Suprapubic skin (tissue), 4 donors: ENCODE data around the gene TMEM88. TPM values are rescaled to one million over a fixed set of nuclear protein-coding genes. Genes with fewer than 3 reads are reported as not detected.
A peak's percentile ranks its signal among the peaks of the same experiment; 100 is the strongest.

Experiments
- DNase-seq, 2 donors: peaks; one replicate each; pipeline ENCODE4 v3.0.0-alpha.2; 2019; ENCODE audit warnings: low spot score in 2 of 2
- H3K27ac ChIP-seq: fragments of 200-600 bp; sonication (generic); one replicate; pipeline ENCODE4 v1.5.1; 2019
- H3K27me3 ChIP-seq: fragments of 200-600 bp; sonication (generic); one replicate; pipeline ENCODE4 v1.5.1; 2019
- H3K36me3 ChIP-seq: fragments of 200-600 bp; sonication (generic); one replicate; pipeline ENCODE4 v1.5.1; 2019
- H3K4me1 ChIP-seq: fragments of 200-600 bp; sonication (generic); one replicate; pipeline ENCODE4 v1.5.1; 2019
- H3K4me3 ChIP-seq: fragments of 200-600 bp; sonication (generic); one replicate; pipeline ENCODE4 v1.5.1; 2019; ENCODE audit warnings: mild to moderate bottlenecking
- H3K9me3 ChIP-seq: fragments of 200-600 bp; sonication (generic); one replicate; pipeline ENCODE4 v1.5.1; 2019
- EP300 ChIP-seq: sonication (generic); formaldehyde crosslinking; IDR thresholded peaks from one replicate; pipeline ENCODE4 v1.6.1; 2017; ENCODE audit warnings: antibody characterized with exemption
- POLR2A ChIP-seq, 2 donors: fragments of 450-650 bp; IDR thresholded peaks; one replicate each; pipeline ENCODE4 v1.6.1; 2017; ENCODE audit warnings: antibody characterized with exemption in 2 of 2, mild to moderate bottlenecking in 2 of 2, moderate library complexity in 2 of 2
- POLR2AphosphoS5 ChIP-seq, 3 donors: sonication (generic); formaldehyde crosslinking; IDR thresholded peaks; one replicate each; pipeline ENCODE4 v1.6.1; 2017; ENCODE audit warnings: antibody characterized with exemption in 3 of 3
- WGBS: methylation state at CpG from one replicate; pipeline ENCODE4 v1.1.5; 2018; 5-methylcytosine and 5-hydroxymethylcytosine counted together
- total RNA-seq, 4 donors: library from RNA; depleted of rRNA; stranded (reverse); fragments of >200 nt; gene quantifications; one replicate each; pipeline ENCODE4 v1.1.0, GENCODE V29; 2016
- TF ChIP-seq, protein P1 (sequence below), 2 donors: fragments of 200-600 bp in 1 of 2; fragments of 450-650 bp in 1 of 2; sonication (generic) in 1 of 2; IDR thresholded peaks; one replicate each; pipeline ENCODE4 v1.5.1; 2016 to 2019; ENCODE audit warnings: antibody characterized with exemption in 2 of 2, mild to moderate bottlenecking in 1 of 2, moderate library complexity in 1 of 2

Gene TMEM88
- total RNA-seq, 4 donors from 2014 or later = 4.2 to 7.6 (median 5.1) TPM

DNA sequence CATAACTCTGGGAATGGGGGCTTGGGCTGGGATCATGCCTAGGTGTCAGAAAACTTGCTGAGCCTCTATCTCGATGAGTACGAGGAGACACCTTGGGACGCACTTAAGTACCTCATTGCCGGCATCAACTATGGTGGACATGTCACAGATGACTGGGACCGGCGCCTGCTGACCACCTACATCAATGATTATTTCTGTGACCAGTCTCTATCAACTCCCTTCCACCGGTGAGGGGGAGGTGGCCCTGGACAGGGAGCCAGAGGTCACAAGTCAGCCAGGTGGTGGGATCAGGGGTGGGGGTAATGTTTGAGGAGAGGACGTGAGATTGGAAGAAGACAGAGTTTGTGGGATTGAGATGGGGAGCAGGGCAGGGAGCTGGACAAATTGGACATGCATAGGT, 24.2 kb upstream of the TMEM88 start:
- TF ChIP-seq POLR2A (IDR thresholded peaks at IDR 0.05) (no peak), POLR2AphosphoS5 (IDR thresholded peaks at IDR 0.05) (no peak), EP300 (no peak)
- TF ChIP-seq, protein P1, sequence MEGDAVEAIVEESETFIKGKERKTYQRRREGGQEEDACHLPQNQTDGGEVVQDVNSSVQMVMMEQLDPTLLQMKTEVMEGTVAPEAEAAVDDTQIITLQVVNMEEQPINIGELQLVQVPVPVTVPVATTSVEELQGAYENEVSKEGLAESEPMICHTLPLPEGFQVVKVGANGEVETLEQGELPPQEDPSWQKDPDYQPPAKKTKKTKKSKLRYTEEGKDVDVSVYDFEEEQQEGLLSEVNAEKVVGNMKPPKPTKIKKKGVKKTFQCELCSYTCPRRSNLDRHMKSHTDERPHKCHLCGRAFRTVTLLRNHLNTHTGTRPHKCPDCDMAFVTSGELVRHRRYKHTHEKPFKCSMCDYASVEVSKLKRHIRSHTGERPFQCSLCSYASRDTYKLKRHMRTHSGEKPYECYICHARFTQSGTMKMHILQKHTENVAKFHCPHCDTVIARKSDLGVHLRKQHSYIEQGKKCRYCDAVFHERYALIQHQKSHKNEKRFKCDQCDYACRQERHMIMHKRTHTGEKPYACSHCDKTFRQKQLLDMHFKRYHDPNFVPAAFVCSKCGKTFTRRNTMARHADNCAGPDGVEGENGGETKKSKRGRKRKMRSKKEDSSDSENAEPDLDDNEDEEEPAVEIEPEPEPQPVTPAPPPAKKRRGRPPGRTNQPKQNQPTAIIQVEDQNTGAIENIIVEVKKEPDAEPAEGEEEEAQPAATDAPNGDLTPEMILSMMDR (IDR thresholded peaks at IDR 0.05) = no peak
- Histone ChIP-seq H3K27me3 (peaks cover 3% of the 10 kb centered on the region), H3K27ac (no peak overlapping the region), H3K9me3 (no peaks in the 10 kb centered on the region), H3K4me3 (no peak overlapping the region), H3K4me1 (peaks cover 12% of the 10 kb centered on the region), H3K36me3 (no peaks in the 10 kb centered on the region)
- DNase-seq = no peak
- WGBS = 91% methylated on average over 8 of the region's 8 CpGs

DNA sequence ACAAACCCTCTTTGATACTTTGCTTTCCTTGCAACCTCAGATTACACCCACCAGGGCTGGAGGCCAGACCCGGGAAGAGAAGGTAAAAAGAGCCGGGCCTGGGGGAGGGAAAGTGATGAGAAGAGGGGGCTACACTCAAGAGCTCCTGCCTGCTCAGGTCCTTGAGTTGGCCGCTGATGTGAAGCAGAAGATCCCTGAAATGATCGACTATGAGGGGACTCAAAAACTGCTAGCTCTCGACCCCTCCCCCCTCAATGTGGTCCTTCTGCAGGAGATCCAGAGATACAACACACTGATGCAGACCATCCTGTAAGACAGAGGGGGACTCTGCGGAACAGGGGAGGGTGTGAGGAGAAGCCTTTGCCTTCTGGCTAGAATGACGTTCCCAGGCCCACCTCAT, 23.6 kb upstream of the TMEM88 start:
- WGBS = 76% methylated on average over 7 of the region's 7 CpGs
- DNase-seq = no peak

DNA sequence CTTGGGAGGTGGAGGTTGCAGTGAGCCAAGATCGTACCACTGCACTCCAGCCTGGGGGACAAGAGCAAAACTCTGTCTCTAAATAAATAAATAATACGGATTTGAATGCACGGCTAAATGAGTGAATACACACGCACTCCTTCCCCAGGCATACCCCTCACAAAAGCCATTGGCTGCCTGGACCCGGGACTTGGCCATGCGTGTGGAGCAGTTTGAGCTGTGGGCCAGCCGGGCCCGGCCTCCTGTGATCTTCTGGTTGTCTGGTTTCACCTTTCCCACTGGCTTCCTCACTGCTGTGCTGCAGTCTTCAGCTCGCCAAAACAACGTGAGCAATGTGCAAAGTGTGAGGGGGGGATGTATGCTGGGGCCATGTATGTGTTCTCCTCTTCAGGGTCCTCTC, 22.4 kb upstream of the TMEM88 start:
- Histone ChIP-seq H3K9me3 (no peaks in the 10 kb centered on the region), H3K27ac (no peak overlapping the region), H3K27me3 (peaks cover 3% of the 10 kb centered on the region), H3K4me1 (peaks cover 25% of the 10 kb centered on the region), H3K36me3 (no peaks in the 10 kb centered on the region), H3K4me3 (no peak overlapping the region)
- 93% methylated on average over 10 of the region's 10 CpGs for WGBS
- TF ChIP-seq, protein P1 (IDR thresholded peaks at IDR 0.05) = no peak
- TF ChIP-seq POLR2AphosphoS5 (IDR thresholded peaks at IDR 0.05) (no peak), POLR2A (IDR thresholded peaks at IDR 0.05) (no peak), EP300 (no peak)
- no peak for DNase-seq

More for the DNA sequence above, 23.6 kb upstream of the TMEM88 start:
- no peak overlapping the region for H3K4me3 ChIP-seq
- peaks cover 13% of the 10 kb centered on the region for H3K4me1 ChIP-seq
- no peaks in the 10 kb centered on the region for H3K36me3 ChIP-seq
- H3K9me3 ChIP-seq = no peaks in the 10 kb centered on the region
- TF ChIP-seq POLR2A (IDR thresholded peaks at IDR 0.05) = no peak
- TF ChIP-seq, protein P1 (IDR thresholded peaks at IDR 0.05) = no peak
- no peak for TF ChIP-seq POLR2AphosphoS5 (IDR thresholded peaks at IDR 0.05)
- TF ChIP-seq EP300 = no peak
- peaks cover 3% of the 10 kb centered on the region for H3K27me3 ChIP-seq
- H3K27ac ChIP-seq = no peak overlapping the region

DNA sequence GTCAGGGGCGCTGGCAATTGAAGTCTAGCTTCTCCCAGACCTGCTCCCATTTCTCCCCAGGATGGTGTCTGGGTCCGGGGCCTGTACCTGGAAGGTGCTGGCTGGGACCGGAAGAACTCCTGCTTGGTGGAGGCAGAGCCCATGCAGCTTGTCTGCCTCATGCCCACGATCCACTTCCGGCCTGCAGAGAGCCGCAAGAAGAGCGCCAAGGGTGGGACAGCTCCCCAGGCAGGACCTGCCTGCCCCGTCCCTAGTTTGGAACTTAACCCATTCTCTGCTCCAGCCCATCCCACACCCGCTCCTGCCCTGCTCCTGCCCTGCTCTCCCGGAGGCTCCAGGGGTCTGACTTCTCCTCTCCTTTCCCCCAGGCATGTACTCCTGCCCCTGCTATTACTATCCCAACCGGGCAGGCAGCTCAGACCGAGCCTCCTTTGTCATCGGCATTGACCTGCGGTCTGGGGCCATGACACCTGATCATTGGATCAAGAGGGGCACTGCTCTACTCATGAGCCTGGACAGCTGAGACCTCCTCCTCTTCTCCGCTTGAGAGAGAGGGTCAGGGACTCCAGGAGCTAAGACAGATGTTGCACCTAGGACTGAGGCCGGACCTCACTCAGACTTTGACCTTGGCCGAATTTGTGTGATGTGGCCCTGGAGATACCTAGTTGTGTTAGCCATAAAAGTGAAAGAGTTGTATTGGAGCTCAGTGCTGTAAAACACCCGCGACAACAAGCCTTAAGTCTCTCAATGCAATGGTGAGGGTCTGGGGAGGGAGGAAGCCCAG, 21.7 kb upstream of the TMEM88 start:
- Histone ChIP-seq H3K27ac (peak overlapping the region; percentile 98), H3K4me3 (peak overlapping the region; percentile 65), H3K9me3 (no peaks in the 10 kb centered on the region), H3K27me3 (no peaks in the 10 kb centered on the region), H3K36me3 (no peaks in the 10 kb centered on the region), H3K4me1 (peaks cover 32% of the 10 kb centered on the region)
- DNase-seq = peak in 1 of 2 donors; percentile 64
- 33% methylated on average over 19 of the region's 19 CpGs for WGBS
- TF ChIP-seq, protein P1 (IDR thresholded peaks at IDR 0.05) = no peak
- no peak for TF ChIP-seq POLR2AphosphoS5 (IDR thresholded peaks at IDR 0.05)
- no peak for TF ChIP-seq EP300
- TF ChIP-seq POLR2A (IDR thresholded peaks at IDR 0.05) = no peak

GRCh38 chr17:7833795-7834541, 20.9 kb upstream of the TMEM88 start, which contains the start of gene KDM6B:
Gene KDM6B, plus strand, starts transcription at chr17:7834217. Its CDS starts 11,338 bp downstream, at chr17:7845555.
- Histone ChIP-seq H3K4me3 (peak within 1 kb of the TSS; percentile 65), H3K36me3 (no peaks in the 10 kb centered on the region), H3K27ac (peak within 1 kb of the TSS; percentile 98), H3K4me1 (peaks cover 40% of the 10 kb centered on the region), H3K9me3 (no peaks in the 10 kb centered on the region), H3K27me3 (no peaks in the 10 kb centered on the region)
- peak; percentile 97 to 98 for DNase-seq
- TF ChIP-seq POLR2A (IDR thresholded peaks at IDR 0.05) (no peak), EP300 (no peak), POLR2AphosphoS5 (IDR thresholded peaks at IDR 0.05) (peak in 1 of 3 donors; percentile 1)
- TF ChIP-seq, protein P1 (IDR thresholded peaks at IDR 0.05) = no peak
- WGBS = under 1% methylated on average over 36 of the region's 49 CpGs
